Neural progenitor cell (in vitro differentiated cells): Measurements from ENCODE around the gene KIF21B. TPM values are rescaled to one million over a fixed set of nuclear protein-coding genes. Genes with fewer than 3 reads are reported as not detected.

Experiments
- DNase-seq: peaks from one replicate; pipeline ENCODE4 v3.0.0-alpha.2; 2016; ENCODE audit warnings: low spot score
- H2AFZ ChIP-seq: fragments of 200-600 bp; sonication (generic); replicated peaks from 2 replicates; pipeline ENCODE4 v1.6.1; 2016; ENCODE audit warnings: antibody characterized with exemption
- H3F3A ChIP-seq: fragments of 200-600 bp; sonication (generic); 2 replicates; pipeline ENCODE4 v1.6.1; 2016; ENCODE audit warnings: antibody characterized with exemption, low read depth
- H3K27ac ChIP-seq: fragments of 200-600 bp; sonication (generic); 2 replicates; pipeline ENCODE4 v1.5.1; 2016; ENCODE audit warnings: mild to moderate bottlenecking
- H3K27me3 ChIP-seq: fragments of 200-600 bp; sonication (generic); 2 replicates; pipeline ENCODE4 v1.6.1; 2016; ENCODE audit warnings: mild to moderate bottlenecking, moderate library complexity
- H3K36me3 ChIP-seq: fragments of 200-600 bp; sonication (generic); 2 replicates; pipeline ENCODE4 v1.5.1; 2016
- H3K4me1 ChIP-seq: fragments of 200-600 bp; sonication (generic); 2 replicates; pipeline ENCODE4 v1.6.1; 2016; ENCODE audit warnings: mixed run types
- H3K4me2 ChIP-seq: fragments of 200-600 bp; sonication (generic); 2 replicates; pipeline ENCODE4 v1.6.1; 2016
- H3K4me3 ChIP-seq: fragments of 200-600 bp; sonication (generic); 2 replicates; pipeline ENCODE4 v1.5.1; 2016
- H3K79me2 ChIP-seq: fragments of 200-600 bp; sonication (generic); 2 replicates; pipeline ENCODE4 v1.6.1; 2016; ENCODE audit warnings: low read depth
- H3K9ac ChIP-seq: fragments of 200-600 bp; sonication (generic); 2 replicates; pipeline ENCODE4 v1.6.1; 2016
- H3K9me3 ChIP-seq: fragments of 200-600 bp; sonication (generic); 2 replicates; pipeline ENCODE4 v1.5.1; 2016; ENCODE audit warnings: low read depth
- H4K20me1 ChIP-seq: fragments of 200-600 bp; sonication (generic); 2 replicates; pipeline ENCODE4 v1.6.1; 2016; ENCODE audit warnings: low read depth
- H3K27ac Mint-ChIP-seq: 3 replicates; pipeline ENCODE4 v1.8.0; 2021; ENCODE audit warnings: mixed read lengths
- H3K27me3 Mint-ChIP-seq: 2 replicates; pipeline ENCODE4 v1.8.0; 2022; ENCODE audit warnings: low read depth, mild to moderate bottlenecking, inconsistent platforms, moderate library complexity, mixed read lengths; ENCODE audit not compliant: insufficient read depth
- H3K36me3 Mint-ChIP-seq: 3 replicates; pipeline ENCODE4 v1.8.0; 2021; ENCODE audit warnings: mixed read lengths
- H3K4me1 Mint-ChIP-seq: 3 replicates; pipeline ENCODE4 v1.8.0; 2021; ENCODE audit warnings: mixed read lengths
- H3K4me3 Mint-ChIP-seq: 3 replicates; pipeline ENCODE4 v1.8.0; 2021; ENCODE audit warnings: mild to moderate bottlenecking, moderate library complexity, mixed read lengths
- H3K9me3 Mint-ChIP-seq: 3 replicates; pipeline ENCODE4 v1.8.0; 2020; ENCODE audit warnings: mixed read lengths
- CTCF ChIP-seq: fragments of 200-600 bp; sonication (generic); IDR thresholded peaks from 2 replicates; pipeline ENCODE4 v1.5.1; 2017; ENCODE audit warnings: antibody characterized with exemption, mild to moderate bottlenecking
- EZH2 ChIP-seq: fragments of 200-600 bp; sonication (generic); IDR thresholded peaks from 2 replicates; pipeline ENCODE4 v1.6.1; 2017; ENCODE audit warnings: antibody characterized with exemption, mild to moderate bottlenecking, moderate library complexity
- EZH2phosphoT487 ChIP-seq: fragments of 200-600 bp; sonication (generic); IDR thresholded peaks from 2 replicates; pipeline ENCODE4 v1.6.1; 2017; ENCODE audit warnings: antibody characterized with exemption
- total RNA-seq: library from RNA; depleted of rRNA; stranded (reverse); fragments of >200 nt; gene quantifications from 2 replicates; pipeline ENCODE4 v1.2.3, GENCODE V29; 2015; ENCODE audit warnings: low replicate concordance

KIF21B gene
- total RNA-seq, 1 donor from 2014 or later, result 6.4 TPM

- no peak for DNase-seq
- Mint-ChIP-seq H3K4me3 (no peak overlapping the region), H3K4me1 (no peaks in the 10 kb centered on the region), H3K9me3 (no peaks in the 10 kb centered on the region), H3K27me3 (peaks cover 2% of the 10 kb centered on the region), H3K27ac (no peak overlapping the region), H3K36me3 (no peaks in the 10 kb centered on the region)
- Histone ChIP-seq H3K4me2 (no peak overlapping the region), H4K20me1 (no peaks in the 10 kb centered on the region), H3K27me3 (no peaks in the 10 kb centered on the region), H3K79me2 (no peaks in the 10 kb centered on the region), H3K27ac (no peak overlapping the region), H2AFZ (no peak overlapping the region), H3K9ac (no peak overlapping the region), H3F3A (no peaks in the 10 kb centered on the region), H3K4me1 (no peaks in the 10 kb centered on the region), H3K9me3 (no peaks in the 10 kb centered on the region), H3K36me3 (no peaks in the 10 kb centered on the region), H3K4me3 (no peak overlapping the region)
- no peak for TF ChIP-seq CTCF
- no peak for TF ChIP-seq EZH2phosphoT487
- no peak for TF ChIP-seq EZH2
Measured at GRCh38 chr1:200929530-200930278, 93.8 kb downstream of the KIF21B start.

GRCh38 chr1:200925831-200926230 lies 97.7 kb downstream of the KIF21B start:
- no peak for DNase-seq
- no peak for TF ChIP-seq EZH2
- TF ChIP-seq CTCF, result no peak
- TF ChIP-seq EZH2phosphoT487, result no peak

GRCh38 chr1:200923601-200924000 lies 99.9 kb downstream of the KIF21B start:
- H3K9ac ChIP-seq, result no peak overlapping the region
- Mint-ChIP-seq H3K27me3 (peaks cover 4% of the 10 kb centered on the region), H3K4me1 (peaks cover 3% of the 10 kb centered on the region), H3K27ac (no peak overlapping the region), H3K9me3 (no peaks in the 10 kb centered on the region), H3K4me3 (no peak overlapping the region), H3K36me3 (no peaks in the 10 kb centered on the region)
- no peaks in the 10 kb centered on the region for H4K20me1 ChIP-seq
- H3K4me2 ChIP-seq, result no peak overlapping the region
- H3K9me3 ChIP-seq, result no peaks in the 10 kb centered on the region
- peaks cover 13% of the 10 kb centered on the region for H3K4me1 ChIP-seq
- H3K36me3 ChIP-seq, result no peaks in the 10 kb centered on the region
- TF ChIP-seq CTCF, result no peak
- no peak for TF ChIP-seq EZH2
- no peak for TF ChIP-seq EZH2phosphoT487
- H3F3A ChIP-seq, result no peaks in the 10 kb centered on the region
- H3K79me2 ChIP-seq, result no peaks in the 10 kb centered on the region
- no peak for DNase-seq
- H2AFZ ChIP-seq, result no peak overlapping the region
- H3K27me3 ChIP-seq, result no peaks in the 10 kb centered on the region
- H3K27ac ChIP-seq, result no peak overlapping the region
- no peak overlapping the region for H3K4me3 ChIP-seq

More at GRCh38 chr1:200925831-200926230, 97.7 kb downstream of the KIF21B start:
- Mint-ChIP-seq H3K4me1 (peaks cover 3% of the 10 kb centered on the region), H3K27me3 (peaks cover 4% of the 10 kb centered on the region), H3K36me3 (no peaks in the 10 kb centered on the region), H3K4me3 (no peak overlapping the region), H3K27ac (no peak overlapping the region), H3K9me3 (no peaks in the 10 kb centered on the region)
- Histone ChIP-seq H3F3A (no peaks in the 10 kb centered on the region), H3K36me3 (no peaks in the 10 kb centered on the region), H3K27me3 (no peaks in the 10 kb centered on the region), H3K4me3 (no peak overlapping the region), H3K4me2 (no peak overlapping the region), H3K27ac (no peak overlapping the region), H4K20me1 (no peaks in the 10 kb centered on the region), H3K79me2 (no peaks in the 10 kb centered on the region), H3K9me3 (no peaks in the 10 kb centered on the region), H3K9ac (no peak overlapping the region), H3K4me1 (peaks cover 13% of the 10 kb centered on the region), H2AFZ (no peak overlapping the region)
